OCI-LY3 (cell line): ENCODE results near the gene KRTAP4-2.

Experiments used
- EZH2phosphoT487 ChIP-seq: fragments of 200-600 bp; shearing (Covaris generic); IDR thresholded peaks from 2 replicates; pipeline ENCODE4 v1.6.1; 2018; ENCODE audit warnings: antibody characterized with exemption, mixed run types, low read depth
- TF ChIP-seq, protein P1 (sequence below): fragments of 200-600, 300-600 bp; sonication (generic); IDR thresholded peaks from 2 replicates; pipeline ENCODE4 v1.5.1; 2014; ENCODE audit warnings: antibody characterized with exemption, low read length, low read depth

DNA sequence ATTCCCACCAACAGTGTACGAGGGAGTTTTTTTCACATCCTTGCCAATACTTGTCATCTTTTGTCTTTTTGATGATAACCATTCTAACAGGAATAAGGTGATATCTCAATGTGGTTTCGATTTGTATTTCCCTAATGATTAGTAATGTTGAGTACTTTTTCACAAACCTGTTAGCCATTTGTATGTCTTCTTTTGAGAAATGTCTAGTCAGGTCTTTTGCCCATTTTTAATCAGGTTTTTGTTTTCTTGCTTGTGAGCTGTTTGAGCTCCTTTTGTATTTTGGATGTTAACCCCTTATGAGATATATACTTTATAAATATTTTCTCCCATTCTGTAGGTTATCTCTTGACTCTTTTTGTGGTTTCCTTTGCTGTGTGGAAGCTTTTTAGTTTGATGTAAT lies 26.5 kb downstream of the KRTAP4-2 start:
- TF ChIP-seq, protein P1, sequence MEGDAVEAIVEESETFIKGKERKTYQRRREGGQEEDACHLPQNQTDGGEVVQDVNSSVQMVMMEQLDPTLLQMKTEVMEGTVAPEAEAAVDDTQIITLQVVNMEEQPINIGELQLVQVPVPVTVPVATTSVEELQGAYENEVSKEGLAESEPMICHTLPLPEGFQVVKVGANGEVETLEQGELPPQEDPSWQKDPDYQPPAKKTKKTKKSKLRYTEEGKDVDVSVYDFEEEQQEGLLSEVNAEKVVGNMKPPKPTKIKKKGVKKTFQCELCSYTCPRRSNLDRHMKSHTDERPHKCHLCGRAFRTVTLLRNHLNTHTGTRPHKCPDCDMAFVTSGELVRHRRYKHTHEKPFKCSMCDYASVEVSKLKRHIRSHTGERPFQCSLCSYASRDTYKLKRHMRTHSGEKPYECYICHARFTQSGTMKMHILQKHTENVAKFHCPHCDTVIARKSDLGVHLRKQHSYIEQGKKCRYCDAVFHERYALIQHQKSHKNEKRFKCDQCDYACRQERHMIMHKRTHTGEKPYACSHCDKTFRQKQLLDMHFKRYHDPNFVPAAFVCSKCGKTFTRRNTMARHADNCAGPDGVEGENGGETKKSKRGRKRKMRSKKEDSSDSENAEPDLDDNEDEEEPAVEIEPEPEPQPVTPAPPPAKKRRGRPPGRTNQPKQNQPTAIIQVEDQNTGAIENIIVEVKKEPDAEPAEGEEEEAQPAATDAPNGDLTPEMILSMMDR = no peak
- no peak for TF ChIP-seq EZH2phosphoT487
